ENCODE measurements around the gene ARPIN.
A peak's percentile ranks its signal among the peaks of the same experiment; 100 is the strongest.
"Not testable (repeated sequence)": the region's sequence is repeated elsewhere in the genome, so short reads cannot be mapped to it uniquely, and the experiment has no call there.

ARPIN gene

DNA sequence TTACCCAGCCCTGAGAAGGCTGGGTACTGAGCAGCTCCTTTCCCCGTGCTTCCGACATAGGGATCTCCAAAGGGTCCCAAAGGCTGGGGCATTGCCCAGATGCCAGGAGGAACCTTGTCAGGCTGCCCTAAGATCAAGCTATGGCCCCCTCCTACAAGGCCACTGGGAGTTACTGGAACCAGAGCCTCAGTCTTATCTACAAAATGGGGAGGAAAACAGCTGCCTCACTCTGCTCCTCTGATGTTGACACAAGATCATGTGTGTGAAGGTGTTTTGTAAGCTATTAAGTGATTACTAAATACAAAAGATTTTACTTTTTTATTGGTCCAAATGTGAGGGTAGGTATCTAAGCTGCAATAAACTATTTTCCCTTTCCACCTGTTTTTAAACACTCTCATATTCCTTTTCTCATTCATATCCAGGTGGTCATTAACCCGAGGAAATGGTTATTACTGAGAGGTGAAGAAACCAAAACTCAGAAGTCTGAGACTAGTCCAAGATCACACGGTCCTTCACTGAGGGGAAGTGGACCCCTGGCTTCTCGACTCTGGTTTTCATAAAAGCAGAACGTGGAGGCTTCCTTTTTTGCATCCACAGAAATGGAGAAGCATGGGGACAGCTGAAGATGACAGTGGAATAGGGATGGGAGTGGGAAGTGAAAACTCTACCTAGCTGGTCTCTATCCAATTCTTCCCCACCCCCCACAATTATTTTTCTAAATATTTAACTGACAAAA, 1.7 kb downstream of the ARPIN start:
- peak; percentile 47 for DNase-seq (ENCODE audit: low spot score)

GRCh38 chr15:89909611-89910010, 3.1 kb downstream of the ARPIN start:
- DNase-seq (ENCODE audit: low spot score): no peak

DNA sequence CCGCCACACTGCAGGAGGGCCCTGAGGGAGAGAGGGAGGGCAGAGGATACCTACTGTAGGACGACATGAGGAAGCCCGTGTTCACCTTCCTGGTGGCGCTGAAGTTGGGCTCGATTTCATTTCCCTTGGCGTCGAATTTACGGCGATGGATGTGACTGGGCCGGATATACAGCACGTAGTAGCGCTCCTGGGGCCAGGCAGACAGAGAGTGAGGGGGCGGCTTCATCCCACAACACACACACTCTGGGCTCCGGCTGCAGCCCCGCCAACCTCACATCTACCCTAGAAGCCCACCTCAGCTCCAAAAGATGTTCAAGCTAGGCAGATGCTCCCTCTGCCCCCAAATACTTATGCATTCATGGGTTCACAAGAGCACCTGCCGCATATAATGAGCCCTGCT, 4.5 kb downstream of the ARPIN start:
- no peak for DNase-seq (ENCODE audit: low spot score)

DNA sequence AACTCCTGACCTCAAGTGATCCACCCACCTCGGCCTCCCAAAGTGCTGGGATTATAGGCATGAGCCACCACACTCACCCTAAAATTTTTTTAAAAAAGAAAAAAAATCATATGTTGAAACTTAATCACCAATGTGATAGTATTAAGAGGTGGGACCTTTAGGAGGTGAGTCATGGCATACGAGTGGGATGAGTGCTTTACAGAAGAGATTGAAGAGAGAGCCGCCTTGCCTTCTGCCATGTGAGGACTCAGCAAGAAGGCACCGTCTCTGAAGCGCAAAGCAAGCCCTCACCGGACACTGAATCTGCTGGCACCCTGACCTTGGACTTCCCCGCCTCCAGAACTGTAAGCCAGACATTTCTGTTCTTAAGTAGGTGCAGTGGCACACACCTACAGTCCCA, 5.5 kb downstream of the ARPIN start:
- no peak for DNase-seq (ENCODE audit: low spot score)

DNA sequence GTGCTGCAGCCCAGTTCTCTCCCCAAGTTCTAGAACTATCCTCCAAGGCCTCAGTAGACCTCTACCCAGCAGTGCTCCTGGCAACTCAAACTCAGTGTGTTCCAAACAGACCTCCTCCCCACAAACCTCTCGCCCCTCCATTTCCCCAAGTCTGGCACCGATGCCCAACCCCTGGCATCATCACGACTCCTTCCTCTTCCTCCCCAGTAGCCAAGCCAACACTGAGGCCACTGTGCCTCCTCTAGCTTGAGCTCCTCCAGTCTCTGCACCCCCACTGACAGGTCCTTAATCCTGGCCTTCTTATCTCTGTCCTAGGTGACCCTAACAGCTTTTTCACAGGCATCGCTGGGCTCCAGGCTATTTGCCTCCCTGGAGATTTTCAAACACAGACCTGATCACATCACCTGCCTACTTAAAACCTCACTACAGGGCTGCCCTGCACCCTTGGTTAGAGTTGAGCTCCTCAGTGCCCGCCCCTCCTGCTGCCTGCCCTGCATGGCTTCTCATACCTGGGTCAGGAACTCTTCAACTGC, 6.8 kb downstream of the ARPIN start:
- no peak for DNase-seq (ENCODE audit: low spot score)

DNA sequence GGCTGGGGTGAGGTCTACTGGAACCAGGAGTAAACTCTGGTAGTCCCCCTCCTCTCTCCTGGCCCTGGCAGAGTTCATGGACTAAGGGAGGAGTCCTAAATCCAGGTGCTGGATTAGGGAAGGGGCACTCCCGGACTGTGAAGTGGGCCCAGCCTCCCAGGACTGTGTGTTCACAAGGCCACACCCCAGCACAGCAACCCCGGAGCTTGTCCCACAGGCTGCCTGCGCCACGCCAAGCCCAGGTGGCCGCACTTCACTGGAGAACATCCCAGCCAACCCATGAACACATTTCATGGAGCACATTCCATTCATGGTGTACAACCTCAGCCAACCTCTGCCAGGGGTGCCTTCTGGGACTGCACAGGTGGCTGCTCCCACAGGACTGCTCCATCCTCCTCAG, 8.2 kb downstream of the ARPIN start:
- no peak for DNase-seq (ENCODE audit: low spot score)

DNA sequence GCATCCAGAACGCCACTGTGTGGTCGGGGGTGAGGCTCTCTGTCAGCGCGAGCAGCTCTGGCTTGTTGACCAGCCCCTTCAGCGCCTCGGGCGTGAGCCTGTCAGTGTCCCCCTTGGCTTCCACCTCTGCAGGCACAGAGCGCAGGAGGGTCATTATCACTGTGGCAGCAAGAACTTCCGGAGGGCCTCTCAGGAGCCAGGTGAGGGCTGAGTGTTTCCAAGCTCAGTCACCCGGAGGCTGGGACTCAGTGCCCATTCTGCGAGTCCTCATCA, 9.0 kb downstream of the ARPIN start:
- DNase-seq (ENCODE audit: low spot score): no peak

GRCh38 chr15:89903015-89903857, 9.5 kb downstream of the ARPIN start:
- DNase-seq (ENCODE audit: low spot score): no peak

DNA sequence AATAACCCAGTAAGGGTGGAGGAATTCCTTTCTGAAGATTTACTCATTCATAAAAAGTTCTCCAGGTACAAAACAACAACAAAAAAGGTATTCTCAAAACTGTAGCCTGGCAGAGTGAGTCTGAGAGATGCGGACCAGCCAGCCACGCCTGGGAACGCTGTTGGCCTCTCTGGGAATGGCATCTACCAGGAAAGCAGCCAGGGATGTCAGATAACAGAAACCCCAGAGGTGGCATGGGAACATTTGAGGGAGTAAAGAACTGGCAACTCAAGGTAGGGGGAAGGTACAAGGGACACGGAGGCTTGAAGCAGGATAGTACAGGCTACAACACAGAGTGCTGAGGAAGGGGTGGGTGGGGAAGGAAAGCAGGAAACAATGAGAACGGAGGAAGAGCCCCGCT, 11.9 kb downstream of the ARPIN start:
- DNase-seq (ENCODE audit: low spot score): no peak

DNA sequence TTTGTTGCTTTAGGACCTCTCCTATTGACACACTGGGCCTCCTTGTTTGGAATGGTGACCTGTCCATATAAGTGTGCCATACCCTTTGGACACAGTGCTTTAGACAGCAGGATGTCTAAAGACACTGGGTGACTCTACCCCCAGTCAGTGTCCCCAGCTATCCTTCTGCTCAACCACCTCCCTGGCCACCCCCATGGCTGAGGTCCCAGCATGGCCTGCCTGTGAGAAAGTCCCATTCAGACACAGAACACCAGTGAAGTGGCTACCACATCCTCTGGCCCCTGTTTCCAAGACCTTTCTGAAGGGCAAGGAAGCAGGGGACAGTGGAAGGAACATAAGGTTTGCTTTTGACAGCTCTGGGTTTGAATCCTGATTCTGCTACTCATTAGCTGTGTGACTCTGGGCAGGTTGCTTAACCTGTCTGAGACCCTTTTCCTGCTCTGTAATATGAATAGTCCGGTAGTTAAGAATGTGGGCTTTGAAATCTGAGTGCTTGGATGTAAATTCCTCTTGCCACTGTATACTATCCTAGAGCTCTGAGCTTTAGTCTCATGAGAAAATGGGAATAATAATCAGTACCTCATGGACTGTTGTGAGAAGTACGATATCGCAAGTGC, 12.7 kb downstream of the ARPIN start:
- DNase-seq (ENCODE audit: low spot score): no peak

DNA sequence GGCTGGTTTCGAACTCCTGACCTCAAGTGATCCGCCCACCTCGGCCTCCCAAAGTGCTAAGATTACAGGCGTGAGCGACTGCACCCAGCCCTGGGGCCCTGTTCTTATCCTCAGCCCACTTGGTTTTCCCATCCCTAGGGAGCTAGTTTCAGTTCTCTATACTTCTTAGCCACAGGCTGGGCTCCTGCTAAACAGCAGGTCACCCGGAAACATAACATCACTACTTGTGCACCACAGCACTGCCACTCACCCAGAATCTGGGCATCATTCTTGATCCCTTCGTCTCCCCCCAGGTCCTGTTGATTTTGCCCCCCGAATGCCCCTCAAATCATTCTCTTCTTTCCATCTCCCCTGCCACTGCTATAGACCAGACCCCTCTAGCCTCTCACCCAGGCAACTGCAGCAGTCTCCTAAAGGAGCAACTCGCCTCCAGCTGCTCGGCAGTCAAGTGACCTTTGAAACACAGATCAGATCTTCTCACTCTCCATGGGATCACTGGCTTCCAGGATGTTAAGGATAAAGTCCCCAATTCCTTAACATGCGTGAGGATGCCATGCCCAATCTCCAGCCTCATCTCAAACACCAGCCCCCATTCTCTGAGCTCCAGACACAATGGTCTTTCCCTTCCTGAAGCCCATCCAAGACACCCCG, 13.3 kb downstream of the ARPIN start:
- peak; percentile 27 for DNase-seq (ENCODE audit: low spot score)

DNA sequence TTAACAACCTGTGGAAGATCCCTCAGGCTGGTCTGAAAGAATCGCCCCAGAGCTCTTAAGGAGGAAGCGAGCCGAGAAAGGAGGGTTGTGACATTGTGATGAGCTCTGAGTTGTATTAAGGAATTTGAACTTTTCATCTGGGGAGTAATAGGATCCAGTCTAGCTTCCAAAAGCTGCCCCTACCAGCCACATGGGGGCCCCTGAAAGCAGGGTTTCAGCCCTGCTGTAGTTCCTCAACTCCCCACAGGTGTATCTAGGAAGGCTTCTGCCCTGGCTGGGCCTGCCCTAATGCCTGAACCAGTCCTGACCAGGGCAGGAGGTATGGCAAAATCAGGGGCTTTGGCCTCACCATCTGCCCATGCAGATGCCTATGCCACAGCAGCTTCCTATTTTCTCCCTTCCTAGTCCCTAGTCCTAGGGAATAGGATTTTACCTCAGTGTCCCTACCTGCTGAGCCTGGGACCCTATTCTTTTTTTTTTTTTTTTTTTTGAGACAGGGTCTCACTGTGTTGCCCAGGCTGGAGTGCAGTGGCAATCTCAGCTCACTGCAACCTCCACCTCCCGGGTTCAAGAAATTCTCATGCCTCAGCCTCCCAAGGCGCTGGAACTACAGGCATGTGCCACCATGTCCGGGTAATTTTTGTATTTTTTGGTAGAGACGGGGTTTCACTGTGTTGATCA, 14.0 kb downstream of the ARPIN start:
- DNase-seq (ENCODE audit: low spot score): peak; percentile 42

DNA sequence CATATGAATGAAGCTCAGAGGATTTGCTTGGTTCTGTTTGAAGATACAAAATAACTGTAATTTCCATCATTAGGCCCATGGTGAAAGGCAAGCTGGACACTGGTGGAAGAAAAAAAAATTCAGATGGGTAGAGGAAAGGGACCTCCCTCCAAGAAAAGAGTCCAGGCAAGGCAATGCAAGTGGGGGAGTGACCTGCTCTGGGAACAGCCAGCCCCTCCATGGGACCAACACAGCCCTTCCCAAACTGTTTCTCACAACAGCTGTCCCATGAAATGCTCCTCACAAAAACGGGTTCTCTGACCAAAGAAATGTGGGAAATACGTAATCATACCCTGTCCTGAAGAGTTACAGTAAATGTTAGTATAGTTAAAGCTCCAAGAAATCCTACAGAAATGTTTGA, 14.6 kb downstream of the ARPIN start:
- DNase-seq (ENCODE audit: low spot score): no peak

DNA sequence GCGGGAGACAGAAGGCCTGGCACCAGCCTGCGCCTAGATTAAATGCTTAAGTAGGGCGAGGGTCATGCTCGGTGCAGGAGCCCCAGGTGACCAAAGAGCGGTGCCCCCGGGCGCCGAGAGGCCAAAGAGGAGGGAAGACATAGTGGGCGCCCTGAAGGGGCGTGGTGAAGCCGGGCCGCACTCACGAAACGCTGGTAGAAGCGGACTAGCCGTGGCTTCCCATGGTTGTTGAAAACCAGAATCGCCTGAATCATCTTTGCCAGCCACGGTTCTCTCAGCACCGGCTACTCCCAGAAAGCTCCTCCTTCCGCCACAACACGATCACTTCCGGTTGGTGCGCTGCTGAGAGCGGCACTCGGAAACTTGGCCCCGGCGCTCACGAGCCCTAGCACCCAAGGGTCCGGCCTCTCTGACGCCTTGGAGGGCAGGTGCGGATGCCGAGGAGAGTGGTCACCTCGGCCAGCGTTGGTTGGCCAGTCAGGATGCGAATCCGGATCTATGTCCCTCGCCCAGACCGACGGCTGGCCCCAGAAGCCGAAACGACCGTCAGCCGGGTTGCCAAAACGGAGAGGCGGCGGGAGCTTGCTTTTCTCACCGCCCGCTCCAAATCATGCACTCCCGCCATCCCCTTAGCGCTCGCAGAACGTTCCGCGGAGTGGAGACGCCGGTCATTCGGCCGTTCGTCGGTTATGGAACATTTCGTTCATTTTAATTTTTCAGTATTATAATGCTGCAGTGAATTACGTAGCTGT, 18.9 kb downstream of the ARPIN start, which contains the start of gene AP3S2:
Gene AP3S2 (minus strand): TSS at position 299 of the 752 bp plus-strand sequence. CDS start 45 bp downstream, at position 254.
- peak; percentile 95 for DNase-seq (ENCODE audit: low spot score)

DNA sequence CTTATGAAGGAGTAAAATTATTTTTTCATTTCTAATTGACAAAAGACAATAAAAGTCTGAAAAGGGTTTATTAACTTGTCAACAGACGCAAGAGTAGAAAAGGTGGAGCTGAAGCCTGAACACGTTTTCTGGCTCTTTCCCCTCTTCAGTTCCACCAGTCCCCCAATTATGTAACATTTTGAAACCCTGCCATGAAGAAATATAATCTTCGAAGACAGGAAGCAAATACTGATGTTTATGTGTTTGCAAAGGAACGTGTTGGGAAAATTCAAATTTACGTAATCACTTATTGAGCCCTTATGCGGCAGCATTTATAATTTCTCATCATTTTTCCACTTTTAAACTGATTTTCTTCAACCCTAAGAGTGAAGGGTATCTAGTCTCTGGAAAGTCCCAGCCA, 19.7 kb downstream of the ARPIN start:
- DNase-seq (ENCODE audit: low spot score): no peak

DNA sequence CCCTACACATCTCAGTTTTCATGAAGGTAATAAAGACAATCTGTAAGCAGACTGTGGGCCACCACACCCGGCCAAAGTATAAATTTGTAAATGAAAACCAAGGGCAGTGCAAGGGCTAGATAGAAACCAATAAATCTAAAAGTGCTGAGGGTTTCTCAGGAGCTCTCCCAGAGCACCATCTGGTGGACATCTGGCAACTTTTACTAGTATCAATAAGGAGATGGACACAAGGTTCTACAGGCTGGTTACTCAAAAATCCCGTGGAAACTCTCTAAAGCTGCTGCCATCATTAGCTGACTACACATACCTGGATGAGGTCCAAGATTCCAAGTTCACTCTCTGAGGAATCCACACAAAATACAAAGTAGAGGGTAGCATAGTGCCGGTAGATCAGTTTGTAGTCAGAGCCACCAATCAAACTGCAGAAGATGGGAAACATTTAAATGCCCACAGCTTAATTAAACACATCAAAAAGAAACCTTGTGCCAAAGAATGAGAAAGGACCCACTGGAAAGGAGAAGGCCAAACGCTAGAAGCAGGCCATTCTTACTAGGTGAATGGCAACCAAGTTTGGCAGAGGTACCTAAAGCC, 24.4 kb downstream of the ARPIN start:
- no peak for DNase-seq (ENCODE audit: low spot score)

GRCh38 chr15:89885611-89886010, 27.1 kb downstream of the ARPIN start:
- DNase-seq (ENCODE audit: low spot score): no peak

- DNase-seq (ENCODE audit: low spot score): not testable (repeated sequence)
Measured at GRCh38 chr15:89885179-89885578, 27.6 kb downstream of the ARPIN start.

GRCh38 chr15:89883518-89883917, 29.2 kb downstream of the ARPIN start:
- no peak for DNase-seq (ENCODE audit: low spot score)

- DNase-seq (ENCODE audit: low spot score): no peak
Measured at GRCh38 chr15:89880727-89881126, 32.0 kb downstream of the ARPIN start.

DNA sequence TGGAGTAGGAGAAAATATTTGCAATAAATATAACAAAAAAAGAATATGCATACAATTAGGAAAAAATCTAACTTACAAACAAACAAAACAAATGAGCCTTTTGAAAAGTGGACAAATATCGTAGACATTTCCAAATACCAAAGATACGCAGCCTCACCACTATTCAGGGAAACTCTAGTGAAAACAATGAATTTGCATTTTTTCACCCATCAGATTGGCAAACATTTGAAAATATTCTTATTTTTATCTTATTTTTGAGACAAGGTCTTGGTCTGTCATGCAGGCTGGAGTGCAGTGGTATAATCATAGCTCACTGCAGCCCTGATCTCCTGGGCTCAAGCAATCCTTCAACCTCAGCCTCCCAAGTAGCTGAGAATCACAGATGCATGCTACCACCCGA, 34.4 kb downstream of the ARPIN start:
- no peak for DNase-seq (ENCODE audit: low spot score)

Data from Ammon's horn (tissue), 1 donor.